ENCODE measurements around the gene THBS3. TPM values are rescaled to one million over a fixed set of nuclear protein-coding genes. Genes with fewer than 3 reads are reported as not detected.
"Not testable (repeated sequence)": the region's sequence is repeated elsewhere in the genome, so short reads cannot be mapped to it uniquely, and the experiment has no call there.

THBS3 gene
- total RNA-seq, 2 experiments from 2014 or later = 11.1 to 28.7 TPM

- no peak overlapping the region for H3K4me2 ChIP-seq (ENCODE audit: low read length)
- POLR2A ChIA-PET = interaction anchor here (0.6 kb wide), 2 partner anchors 109 to 132 kb away, joined by 4 to 5 read pairs; no protein-coding TSS in a partner anchor
- CTCF ChIA-PET (ENCODE audit: unreplicated experiment) = interaction anchor here (1.7 to 2.3 kb wide), 2 partner anchors 74 to 81 kb away, joined by 7 read pairs; no protein-coding TSS in a partner anchor
- no peaks in the 10 kb centered on the region for H3K9me2 ChIP-seq (ENCODE audit: insufficient read depth, low read length)
- H3K9me3 ChIP-seq (ENCODE audit: low read length) = no peaks in the 10 kb centered on the region
- peaks cover 12% of the 10 kb centered on the region for H3K4me1 ChIP-seq (ENCODE audit: insufficient read depth, low read length, poor library complexity, severe bottlenecking)
- TF ChIP-seq EZH2phosphoT487 (IDR thresholded peaks at IDR 0.05; ENCODE audit: borderline replicate concordance, low read depth, low read length) = no peak
- TF ChIP-seq CTCF (conservative IDR thresholded peaks at IDR 0.05; ENCODE audit: low read length) = no peak
- no peaks in the 10 kb centered on the region for H3K79me2 ChIP-seq (ENCODE audit: insufficient read depth, low read depth, low read length)
- no peak overlapping the region for H3K27ac ChIP-seq (ENCODE audit: low read depth, low read length, poor library complexity, severe bottlenecking)
- H4K20me1 ChIP-seq (ENCODE audit: insufficient read depth, low read length) = no peaks in the 10 kb centered on the region
- no peak for DNase-seq (ENCODE audit: low spot score)
- no peak overlapping the region for H3K4me3 ChIP-seq (ENCODE audit: low read depth, low read length, poor library complexity, severe bottlenecking)
- no peak overlapping the region for H2AFZ ChIP-seq (ENCODE audit: low read length)
- H3K36me3 ChIP-seq (ENCODE audit: insufficient read depth, low read length) = peaks cover 18% of the 10 kb centered on the region; the same call in 1 of the 2 replicates
- no TSS peak for BruUV-seq (replicated peaks)
- intact Hi-C loops (cut with micrococcal nuclease; ENCODE audit: unreplicated experiment) = no loop called here
Observed at GRCh38 chr1:155166051-155166470, 41.6 kb downstream of the THBS3 start.

GRCh38 chr1:155164625-155165024 lies 43.1 kb downstream of the THBS3 start:
- H4K20me1 ChIP-seq (ENCODE audit: insufficient read depth, low read length); H3K79me2 ChIP-seq (ENCODE audit: insufficient read depth, low read depth, low read length); H3K4me2 ChIP-seq (ENCODE audit: low read length); H3K9me3 ChIP-seq (ENCODE audit: low read length); H3K9me2 ChIP-seq (ENCODE audit: insufficient read depth, low read length); DNase-seq (ENCODE audit: low spot score); H3K27ac ChIP-seq (ENCODE audit: low read depth, low read length, poor library complexity, severe bottlenecking); intact Hi-C loops (cut with micrococcal nuclease; ENCODE audit: unreplicated experiment); POLR2A ChIA-PET; H2AFZ ChIP-seq (ENCODE audit: low read length); BruUV-seq (replicated peaks); H3K4me3 ChIP-seq (ENCODE audit: low read depth, low read length, poor library complexity, severe bottlenecking): not testable (repeated sequence)
- Histone ChIP-seq H3K4me1 (ENCODE audit: insufficient read depth, low read length, poor library complexity, severe bottlenecking) (peaks cover 12% of the 10 kb centered on the region), H3K36me3 (ENCODE audit: insufficient read depth, low read length) (peaks cover 11% of the 10 kb centered on the region; the same call in 1 of the 2 replicates)
- CTCF ChIA-PET (ENCODE audit: unreplicated experiment) = interaction anchor here (2.3 kb wide), 1 partner anchor 73 kb away, joined by 7 read pairs; no protein-coding TSS in a partner anchor

- H3K4me1 ChIP-seq (ENCODE audit: insufficient read depth, low read length, poor library complexity, severe bottlenecking) = peaks cover 12% of the 10 kb centered on the region
- H3K9me2 ChIP-seq (ENCODE audit: insufficient read depth, low read length); BruUV-seq (replicated peaks); CTCF ChIA-PET (ENCODE audit: unreplicated experiment); H3K36me3 ChIP-seq (ENCODE audit: insufficient read depth, low read length); DNase-seq (ENCODE audit: low spot score); intact Hi-C loops (cut with micrococcal nuclease; ENCODE audit: unreplicated experiment); H3K27ac ChIP-seq (ENCODE audit: low read depth, low read length, poor library complexity, severe bottlenecking); H2AFZ ChIP-seq (ENCODE audit: low read length); H3K9me3 ChIP-seq (ENCODE audit: low read length); H3K79me2 ChIP-seq (ENCODE audit: insufficient read depth, low read depth, low read length); H3K4me2 ChIP-seq (ENCODE audit: low read length); POLR2A ChIA-PET; H3K4me3 ChIP-seq (ENCODE audit: low read depth, low read length, poor library complexity, severe bottlenecking); H4K20me1 ChIP-seq (ENCODE audit: insufficient read depth, low read length): not testable (repeated sequence)
Observed at GRCh38 chr1:155163785-155164184, 43.9 kb downstream of the THBS3 start.

- H2AFZ ChIP-seq (ENCODE audit: low read length); H3K4me3 ChIP-seq (ENCODE audit: low read depth, low read length, poor library complexity, severe bottlenecking); H3K4me2 ChIP-seq (ENCODE audit: low read length); H3K79me2 ChIP-seq (ENCODE audit: insufficient read depth, low read depth, low read length); H4K20me1 ChIP-seq (ENCODE audit: insufficient read depth, low read length); intact Hi-C loops (cut with micrococcal nuclease; ENCODE audit: unreplicated experiment); H3K36me3 ChIP-seq (ENCODE audit: insufficient read depth, low read length); H3K9me3 ChIP-seq (ENCODE audit: low read length); CTCF ChIA-PET (ENCODE audit: unreplicated experiment); H3K9me2 ChIP-seq (ENCODE audit: insufficient read depth, low read length); H3K27ac ChIP-seq (ENCODE audit: low read depth, low read length, poor library complexity, severe bottlenecking); BruUV-seq (replicated peaks); H3K4me1 ChIP-seq (ENCODE audit: insufficient read depth, low read length, poor library complexity, severe bottlenecking); DNase-seq (ENCODE audit: low spot score): not testable (repeated sequence)
- POLR2A ChIA-PET = interaction anchor here (0.6 to 0.7 kb wide), 2 partner anchors 72 to 496 kb away, joined by 3 read pairs; no protein-coding TSS in a partner anchor
Observed at GRCh38 chr1:155162631-155163030, 45.1 kb downstream of the THBS3 start.
